HG03175 (cell line): ENCODE measurements around the gene DCDC2B.

Experiments used
- ATAC-seq: cut with Tn5 transposase; IDR thresholded peaks from one replicate; pipeline ENCODE4 v1.9.1; 2021; ENCODE audit warnings: mild to moderate bottlenecking, moderate library complexity; ENCODE audit not compliant: unreplicated experiment

Gene DCDC2B

DNA sequence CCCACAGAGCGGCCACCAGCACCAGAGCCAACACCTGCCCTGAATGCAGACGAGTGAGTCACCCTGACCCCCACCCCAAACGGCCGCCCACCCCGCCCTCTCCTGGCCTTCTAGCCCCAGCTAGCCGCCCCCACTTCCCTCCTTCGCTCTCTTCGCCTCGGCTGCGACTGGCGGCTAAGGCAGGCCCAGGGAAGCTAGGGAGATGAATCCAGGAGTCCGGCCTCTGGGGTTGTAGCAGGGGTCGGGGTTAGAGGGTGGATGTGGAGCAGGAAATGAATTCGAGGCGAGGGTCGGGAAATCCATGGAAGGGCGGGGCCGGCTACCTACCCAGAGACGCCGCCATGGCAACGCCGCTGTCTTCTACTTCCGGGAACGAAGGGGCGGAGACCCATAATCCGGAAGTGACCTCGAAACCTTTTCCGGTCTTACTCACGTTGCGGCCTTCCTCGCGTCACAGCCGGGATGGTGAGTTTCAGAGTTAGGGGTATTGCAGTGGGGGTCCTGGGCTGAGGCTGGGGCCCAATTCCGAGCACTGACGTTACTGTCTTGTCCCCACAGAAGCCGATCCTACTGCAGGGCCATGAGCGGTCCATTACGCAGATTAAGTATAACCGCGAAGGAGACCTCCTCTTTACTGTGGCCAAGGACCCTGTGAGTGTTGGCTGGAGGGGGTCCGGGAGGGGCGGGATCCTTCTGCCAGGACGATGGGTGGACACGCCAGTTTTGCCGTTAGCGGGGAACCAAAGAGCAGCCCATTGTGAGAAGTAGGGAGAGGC, 13.3 kb downstream of the DCDC2B start, which contains the start of the genes EIF3I and TMEM234:
Gene EIF3I, plus strand, starts transcription at position 428 of the 776 bp plus-strand sequence. Its CDS starts 35 bp downstream, at position 463.
Gene TMEM234, minus strand, starts transcription at position 374 of the 776 bp plus-strand sequence. Its CDS starts 31 bp downstream, at position 343.
- peak; percentile 98 for ATAC-seq

DNA sequence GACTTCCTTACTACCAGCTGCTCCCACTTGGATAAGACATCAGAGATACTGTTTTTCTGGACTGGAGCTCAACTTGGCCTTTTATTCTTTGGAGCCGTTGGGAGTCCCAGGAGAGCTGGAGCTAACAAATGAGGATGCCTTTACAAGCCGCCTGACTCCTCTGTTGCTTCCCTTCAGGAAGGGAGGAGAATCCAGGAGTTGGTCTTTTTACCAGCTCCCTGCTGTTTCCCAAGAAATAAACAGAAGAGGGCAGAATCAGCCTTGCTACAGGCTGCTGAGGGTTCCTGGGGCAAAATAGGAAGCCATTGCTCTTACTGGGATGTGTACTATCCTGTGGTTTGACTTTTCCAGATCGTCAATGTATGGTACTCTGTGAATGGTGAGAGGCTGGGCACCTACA, 14.8 kb downstream of the DCDC2B start:
- no peak for ATAC-seq

DNA sequence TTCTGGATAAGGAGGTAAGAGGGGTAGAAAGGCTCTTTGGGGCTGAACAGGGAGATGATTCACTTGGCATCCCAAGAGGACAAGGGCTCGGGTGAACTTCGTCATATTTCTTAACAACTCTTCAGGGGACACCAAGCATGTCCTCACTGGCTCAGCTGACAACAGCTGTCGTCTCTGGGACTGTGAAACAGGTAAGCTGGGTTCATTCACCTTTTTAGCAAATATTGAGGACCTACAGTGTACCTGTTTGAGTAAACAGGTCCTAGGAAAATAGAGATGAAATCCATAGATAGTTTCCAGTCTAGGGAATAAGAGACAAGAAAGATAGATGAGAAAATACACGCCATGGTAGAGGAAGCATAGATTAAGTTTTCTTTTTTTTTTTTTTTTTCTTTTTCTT, 15.4 kb downstream of the DCDC2B start:
- no peak for ATAC-seq

DNA sequence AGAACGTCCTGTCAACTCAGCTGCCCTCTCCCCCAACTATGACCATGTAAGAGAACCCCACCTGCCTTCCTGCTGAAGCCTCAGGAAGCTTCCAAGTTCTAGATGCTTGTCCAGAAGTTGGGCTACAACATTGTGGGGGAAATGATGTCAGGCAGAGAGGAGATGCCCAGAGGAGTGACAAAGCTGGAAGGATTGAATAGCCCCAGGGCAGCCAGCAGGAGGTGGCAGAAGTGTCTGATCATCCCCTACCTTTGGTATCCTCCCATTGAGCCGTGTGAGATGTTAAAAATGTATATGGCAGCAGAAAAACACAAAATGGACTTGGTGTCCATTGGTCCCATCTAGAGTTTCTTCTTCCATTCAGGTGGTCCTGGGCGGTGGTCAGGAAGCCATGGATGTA, 19.9 kb downstream of the DCDC2B start:
- ATAC-seq, result no peak

DNA sequence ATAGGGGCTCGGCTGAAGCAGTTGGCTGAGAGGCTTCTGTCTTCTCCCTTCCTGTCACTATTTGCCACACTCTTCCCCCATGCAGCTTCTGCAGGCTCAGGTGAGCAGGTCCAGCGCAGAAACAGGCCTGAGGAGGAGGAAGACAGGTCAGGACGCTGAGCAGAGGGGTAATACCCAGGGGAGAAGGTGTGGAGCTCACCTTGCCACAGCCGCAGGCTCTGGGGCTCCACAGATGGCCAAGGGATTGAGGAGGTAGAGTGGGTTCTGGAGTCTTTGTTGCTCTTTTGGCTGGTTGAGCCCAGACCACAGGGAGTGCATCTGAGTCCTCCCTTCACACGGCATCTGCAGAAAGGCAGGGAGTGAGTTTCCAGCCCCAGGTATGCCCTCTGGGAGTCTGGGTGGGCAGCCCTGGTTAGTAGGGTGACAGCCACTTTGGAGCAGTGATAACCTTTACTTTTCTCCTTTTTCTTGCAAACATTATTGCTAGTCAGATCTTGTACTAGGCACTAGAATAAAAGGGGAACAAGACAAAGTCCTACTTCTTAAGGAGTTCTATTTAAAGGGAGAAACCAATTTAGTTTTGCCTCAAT, 23.0 kb downstream of the DCDC2B start:
- no peak for ATAC-seq

DNA sequence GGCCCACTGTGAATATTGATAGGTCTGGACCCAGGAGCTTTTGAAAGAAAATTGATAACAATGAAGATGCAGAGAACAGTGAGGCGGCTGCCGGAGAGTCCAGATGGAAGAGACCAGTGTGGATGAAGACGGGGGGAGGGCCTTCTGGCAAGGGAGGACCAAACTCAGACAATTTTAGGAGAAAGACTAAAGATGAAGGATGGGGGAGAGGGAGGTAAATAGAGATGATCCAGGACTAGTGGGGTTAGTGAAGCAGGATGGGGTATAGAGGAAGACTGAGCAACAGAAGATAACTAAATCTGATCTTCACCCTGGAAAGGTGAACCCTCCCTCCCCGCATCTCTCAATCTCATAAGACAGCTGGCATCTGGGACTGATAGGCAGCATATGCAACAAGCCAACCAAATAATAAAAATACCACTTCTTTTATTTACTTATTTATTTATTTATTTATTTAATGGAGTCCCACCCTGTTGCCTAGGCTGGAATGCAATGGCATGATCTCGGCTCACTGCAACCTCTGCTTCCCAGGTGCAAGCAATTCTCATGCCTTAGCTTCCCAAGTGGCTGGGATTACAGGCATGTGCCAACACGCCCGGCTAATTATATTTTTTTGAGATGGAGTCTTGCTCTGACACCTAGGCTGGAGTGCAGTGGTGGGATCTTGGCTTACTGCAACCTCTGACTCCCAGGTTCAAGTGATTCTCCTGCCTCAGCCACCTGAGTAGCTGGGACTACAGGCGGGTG, 23.8 kb downstream of the DCDC2B start:
- ATAC-seq, result no peak

DNA sequence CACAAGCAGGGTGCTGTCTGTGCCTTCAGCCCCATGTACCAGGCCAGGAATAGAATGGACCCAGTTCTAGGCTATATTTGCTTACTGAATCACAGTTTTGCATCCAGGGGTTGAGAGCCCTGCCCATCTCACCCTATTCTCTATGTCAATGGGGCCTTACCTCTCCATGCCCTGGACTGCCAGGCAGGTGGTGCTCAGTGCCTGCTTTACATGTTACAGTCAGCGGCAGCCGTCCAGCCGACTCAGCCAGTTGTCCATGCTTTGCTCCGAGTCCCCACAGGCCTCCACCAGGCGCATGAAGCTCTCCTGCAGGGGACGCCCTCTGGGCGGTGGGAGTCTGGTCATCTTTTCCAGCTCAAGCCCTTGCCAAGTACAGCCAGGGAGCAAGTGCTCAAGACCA, 25.9 kb downstream of the DCDC2B start:
- ATAC-seq, result no peak

DNA sequence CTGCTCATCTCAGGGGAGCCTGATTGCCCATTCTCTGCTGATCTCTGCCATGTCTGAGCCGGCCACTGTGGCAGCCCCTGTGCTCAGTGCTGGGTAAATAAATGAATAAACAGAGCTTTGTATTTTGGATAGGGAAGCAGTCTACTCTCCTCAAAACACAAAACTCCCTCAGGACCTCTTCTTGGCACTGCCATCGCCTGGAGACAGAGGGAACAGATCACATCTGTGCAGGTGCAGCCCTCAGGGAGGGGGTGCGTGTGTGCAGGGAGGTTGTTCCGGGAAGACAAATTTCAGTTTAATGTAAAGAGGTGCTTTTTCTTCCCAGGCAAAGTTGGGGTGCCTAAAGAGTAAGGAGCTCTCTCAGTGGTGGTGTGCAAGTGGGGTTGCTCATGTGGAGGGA, 30.4 kb downstream of the DCDC2B start:
- ATAC-seq, result no peak

DNA sequence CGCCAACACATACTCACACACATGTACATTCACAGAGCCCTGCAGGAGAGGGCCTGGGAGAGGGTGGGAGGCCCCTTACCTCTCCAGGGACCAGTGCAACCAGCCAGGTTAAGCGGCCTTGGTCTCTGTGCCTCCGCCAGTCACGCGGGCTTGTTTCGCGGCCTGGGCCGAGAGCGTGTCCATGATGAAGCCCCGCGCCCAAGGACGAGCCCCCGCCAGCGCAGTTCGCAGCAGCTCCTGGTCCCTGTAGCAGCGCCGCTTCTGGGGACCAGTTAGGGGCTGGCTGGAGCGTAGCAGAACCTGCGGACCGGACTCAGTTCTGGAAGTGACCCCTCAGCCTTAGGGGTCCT, 30.9 kb downstream of the DCDC2B start:
- no peak for ATAC-seq

DNA sequence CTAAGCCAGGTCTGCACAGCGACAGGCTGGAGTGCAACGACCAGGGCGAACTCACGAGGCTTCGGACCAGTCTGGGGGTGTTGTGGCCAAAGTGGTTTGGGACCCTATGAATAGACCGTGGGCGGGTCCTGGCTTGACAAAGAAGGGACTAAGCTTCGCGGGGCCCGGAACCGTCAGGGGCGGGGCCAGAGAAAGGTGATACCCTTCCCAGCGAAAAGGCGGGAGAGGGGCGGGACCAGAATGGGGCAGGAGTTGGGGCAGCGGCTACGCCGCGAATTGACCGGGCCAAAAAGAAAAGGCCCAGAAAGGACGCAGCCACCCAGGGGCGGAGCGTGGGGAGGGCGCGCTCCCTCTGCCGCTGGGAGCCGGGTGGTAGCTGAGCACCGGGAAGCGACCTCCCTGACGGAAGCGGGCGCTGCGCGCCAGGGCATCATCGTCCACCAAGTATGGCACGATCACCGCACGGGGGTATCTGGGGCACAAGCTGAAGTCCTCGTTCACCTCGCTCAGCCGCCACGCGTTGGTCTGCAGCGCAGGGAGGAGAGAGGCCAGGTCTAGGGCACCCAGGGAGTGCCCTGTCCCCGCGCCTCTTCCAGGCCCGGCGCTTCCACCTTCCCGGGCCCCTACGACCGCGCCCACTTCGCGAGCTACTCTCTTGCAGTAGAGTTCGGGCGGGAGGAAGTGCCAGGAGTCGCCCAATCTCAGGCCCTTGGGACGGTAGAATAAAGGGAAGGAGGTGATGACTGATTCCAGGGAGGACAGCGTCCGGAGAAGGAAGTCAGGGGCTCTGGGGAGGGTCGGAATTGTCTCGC, 31.5 kb downstream of the DCDC2B start:
- ATAC-seq, result no peak

DNA sequence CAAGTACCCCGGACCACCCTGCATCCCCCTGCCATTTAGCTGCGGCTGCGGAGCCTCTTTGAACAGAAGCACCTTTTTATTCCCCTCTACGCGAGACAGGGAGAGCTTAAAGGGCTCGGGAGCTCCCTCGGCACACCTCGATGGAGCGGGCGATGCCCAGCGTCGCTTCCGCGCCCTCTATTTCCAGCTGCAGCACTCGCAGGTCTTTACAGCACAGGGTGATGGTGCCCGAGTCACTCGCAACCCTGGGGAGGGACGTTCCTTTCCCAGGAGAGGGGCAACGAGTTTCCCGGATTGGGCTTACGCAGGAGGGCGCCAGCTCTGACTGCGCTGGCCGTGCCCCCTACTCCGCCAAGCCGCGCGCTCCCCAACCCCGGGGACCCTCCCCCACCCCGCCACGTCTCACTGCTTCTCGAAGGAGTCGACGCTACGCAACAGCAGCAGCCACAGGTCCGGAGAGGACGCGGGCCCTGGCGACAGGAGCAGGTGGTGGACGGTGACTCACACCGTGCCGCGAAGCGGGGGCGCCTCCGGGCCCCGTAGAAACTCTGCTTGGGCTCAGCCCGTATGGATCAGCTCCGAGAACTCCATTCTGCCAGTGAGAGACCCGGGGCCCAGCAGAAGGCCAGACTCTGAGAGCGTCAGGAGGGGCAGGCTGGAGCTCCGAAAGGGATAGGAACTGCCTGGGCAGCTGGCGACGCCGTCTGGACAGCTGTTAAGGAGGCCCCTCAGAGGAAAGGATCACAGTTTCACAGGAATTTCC, 32.3 kb downstream of the DCDC2B start:
- no peak for ATAC-seq

DNA sequence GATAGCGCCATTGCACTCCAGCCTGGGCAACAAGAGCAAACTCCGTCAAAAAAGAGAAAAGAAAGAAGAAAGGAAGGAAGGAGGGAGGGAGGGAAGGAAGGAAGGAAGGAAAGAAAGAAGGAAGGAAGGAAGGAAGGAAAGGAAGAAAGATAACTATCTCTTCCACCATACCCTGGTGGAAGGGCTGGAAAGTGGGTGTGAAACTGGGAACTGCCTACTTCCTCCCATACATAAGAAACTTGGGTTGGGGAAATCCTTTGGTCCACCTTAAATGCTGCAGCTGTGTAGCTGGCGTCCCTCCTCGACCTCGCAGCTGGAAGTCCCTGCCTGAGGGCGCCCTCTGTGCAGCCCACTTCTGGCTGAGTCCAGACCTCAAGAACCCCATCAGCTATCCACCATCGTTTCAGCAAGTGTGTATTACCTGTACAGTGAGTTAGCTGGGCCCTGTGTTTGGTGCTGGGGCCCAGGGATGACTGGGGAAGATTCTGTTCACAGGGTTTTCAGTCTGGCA, 33.5 kb downstream of the DCDC2B start:
- no peak for ATAC-seq

DNA sequence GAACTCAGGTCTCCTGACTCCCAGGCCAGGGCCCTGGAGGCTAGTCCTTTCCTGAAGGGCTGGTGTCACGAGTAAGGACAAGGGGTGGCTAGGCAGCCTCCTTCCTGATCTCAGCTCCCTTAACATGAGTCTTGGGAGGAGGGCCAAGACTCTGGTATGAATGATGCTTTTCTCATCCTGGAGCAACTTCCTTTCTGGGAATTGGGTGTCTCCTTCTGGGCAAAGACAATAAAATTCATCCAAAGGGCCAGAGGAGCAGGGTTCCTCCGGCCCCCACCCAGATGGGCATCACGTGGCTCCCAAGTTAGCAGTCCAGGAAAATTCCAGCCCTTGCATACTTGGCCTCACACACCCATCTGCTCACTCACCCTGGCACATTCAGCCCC, 38.0 kb downstream of the DCDC2B start, which contains the start of gene FAM167B:
Gene FAM167B, plus strand, starts transcription at position 335 of the 386 bp plus-strand sequence. CDS start 200 bp downstream, outside the sequence.
- ATAC-seq, result no peak

DNA sequence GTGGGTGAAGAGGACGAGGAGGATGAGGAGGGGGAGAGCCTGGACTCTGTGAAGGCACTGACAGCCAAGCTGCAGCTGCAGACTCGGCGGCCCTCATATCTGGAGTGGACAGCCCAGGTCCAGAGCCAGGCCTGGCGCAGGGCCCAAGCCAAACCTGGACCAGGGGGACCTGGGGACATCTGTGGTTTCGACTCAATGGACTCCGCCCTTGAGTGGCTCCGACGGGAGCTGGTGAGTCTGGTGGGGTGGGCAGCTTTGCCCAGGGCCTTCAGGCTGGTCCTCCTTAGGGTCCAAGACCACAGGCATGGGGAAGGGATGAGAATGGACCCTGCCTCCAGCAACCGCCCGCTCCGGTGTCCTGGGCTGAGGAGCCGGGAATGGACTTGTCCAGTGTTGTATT, 38.6 kb downstream of the DCDC2B start:
- ATAC-seq, result no peak

DNA sequence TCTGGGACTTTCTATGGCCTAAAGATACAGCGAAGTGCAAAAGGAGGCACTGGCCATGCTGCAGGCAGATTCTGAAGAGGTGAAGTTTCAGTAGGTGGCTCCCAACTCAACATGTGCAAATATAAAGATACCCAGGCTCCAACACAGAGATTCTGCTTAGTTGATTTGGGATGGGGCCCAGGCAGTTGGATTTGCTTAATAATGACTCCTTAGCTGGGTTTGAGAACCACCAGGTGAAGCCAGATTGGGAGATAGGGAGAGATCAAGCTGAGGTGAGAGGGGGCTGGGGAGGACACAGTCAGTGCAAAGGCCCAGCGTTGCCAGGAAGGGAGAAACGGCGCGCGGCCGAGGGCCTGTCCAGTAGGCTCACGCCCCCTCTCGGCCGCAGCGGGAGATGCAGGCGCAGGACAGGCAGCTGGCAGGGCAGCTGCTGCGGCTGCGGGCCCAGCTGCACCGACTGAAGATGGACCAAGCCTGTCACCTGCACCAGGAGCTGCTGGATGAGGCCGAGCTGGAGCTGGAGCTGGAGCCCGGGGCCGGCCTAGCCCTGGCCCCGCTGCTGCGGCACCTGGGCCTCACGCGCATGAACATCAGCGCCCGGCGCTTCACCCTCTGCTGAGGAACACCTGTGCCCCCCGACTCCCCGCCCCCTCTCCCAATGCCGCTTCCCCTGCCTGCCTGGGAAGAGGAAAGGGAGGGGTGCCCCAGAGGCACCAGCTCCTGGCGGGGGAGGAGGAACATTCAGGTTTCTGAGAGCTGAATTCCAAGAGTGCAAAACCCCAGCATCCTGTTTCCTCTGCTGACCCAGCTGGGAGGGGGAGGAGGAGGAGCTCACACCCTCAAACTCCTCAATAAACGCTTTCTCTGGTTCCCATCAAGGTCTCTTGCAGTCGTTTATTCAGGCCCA, 39.3 kb downstream of the DCDC2B start:
- ATAC-seq, result peak; percentile 29

DNA sequence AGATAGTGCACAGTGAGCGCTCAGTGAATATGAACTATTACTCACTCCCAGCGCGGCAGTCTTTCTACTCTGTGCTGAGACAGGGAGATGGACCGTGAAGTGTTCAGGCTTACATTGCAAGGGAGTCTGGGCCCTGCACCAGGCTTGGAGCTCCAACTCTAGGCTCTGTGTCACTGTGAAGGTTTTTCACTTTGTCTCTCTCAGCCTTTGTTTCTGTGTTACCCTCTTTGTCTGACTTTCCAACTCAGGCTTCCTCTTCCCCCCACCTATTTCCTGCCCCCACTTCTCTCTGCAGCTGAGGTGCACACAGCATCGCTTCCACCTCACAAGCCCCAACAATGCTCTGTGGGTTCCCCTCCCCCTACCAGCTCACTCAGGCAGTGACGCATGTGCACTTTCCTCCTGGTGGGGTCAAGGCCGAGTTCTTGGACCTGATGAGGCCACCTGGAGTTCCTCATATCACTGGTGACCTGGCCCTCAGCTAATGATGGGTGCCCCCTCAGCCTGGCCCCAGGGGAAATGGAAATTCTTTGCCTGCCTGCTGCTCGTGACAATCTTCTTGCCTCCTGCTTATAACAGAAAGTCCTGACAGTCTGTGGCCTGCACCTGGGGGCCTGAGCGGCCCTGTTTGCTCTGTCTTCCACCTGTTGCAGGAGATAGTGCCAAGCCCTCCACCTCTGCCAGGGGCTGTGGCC, 41.1 kb downstream of the DCDC2B start:
- ATAC-seq, result peak; percentile 62

DNA sequence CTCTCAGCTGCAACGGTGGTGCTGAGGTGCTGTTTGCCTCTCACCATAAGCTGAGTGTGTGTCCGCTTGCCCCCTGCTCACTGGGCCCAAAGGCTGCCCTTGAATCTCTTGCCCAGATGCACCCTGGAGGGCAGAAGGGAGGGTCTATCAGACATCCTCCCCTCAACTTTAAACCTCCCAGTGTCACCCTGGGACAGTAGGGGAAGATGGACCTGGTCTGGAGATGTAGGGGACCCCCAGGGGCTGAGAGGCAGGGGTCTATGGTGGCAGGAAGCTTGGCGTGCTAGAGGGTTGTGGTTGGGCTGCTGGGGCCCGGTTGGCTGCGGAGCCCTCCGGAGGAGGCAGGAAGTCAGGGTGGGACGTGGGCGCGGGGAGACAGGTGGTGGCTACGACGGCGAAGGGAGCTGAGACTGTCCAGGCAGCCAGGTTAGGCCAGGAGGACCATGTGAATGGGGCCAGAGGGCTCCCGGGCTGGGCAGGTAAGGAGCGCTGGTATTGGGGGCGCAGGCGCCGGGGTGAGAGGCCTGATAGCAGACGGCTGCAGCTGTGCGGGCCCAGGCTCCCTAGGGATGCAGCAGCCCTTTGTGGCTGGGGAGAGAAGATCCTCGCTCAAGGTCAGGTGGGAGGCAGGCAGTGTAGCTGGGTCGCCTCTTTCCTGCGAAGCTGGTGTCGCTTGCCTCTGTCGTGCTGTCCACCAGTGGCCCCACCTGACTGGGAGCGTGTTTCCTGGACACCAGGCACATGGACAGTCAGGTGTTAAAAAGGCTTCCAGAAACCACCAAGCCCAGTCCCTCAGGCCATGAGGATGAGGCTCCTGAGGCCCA, 42.2 kb downstream of the DCDC2B start, which contains the start of gene LCK:
Gene LCK, plus strand, starts transcription at position 373 of the 824 bp plus-strand sequence. CDS start 23,065 bp downstream, outside the sequence.
- ATAC-seq, result peak; percentile 22
